ENCODE measurements around the gene NKAIN2.

Gene NKAIN2

DNA sequence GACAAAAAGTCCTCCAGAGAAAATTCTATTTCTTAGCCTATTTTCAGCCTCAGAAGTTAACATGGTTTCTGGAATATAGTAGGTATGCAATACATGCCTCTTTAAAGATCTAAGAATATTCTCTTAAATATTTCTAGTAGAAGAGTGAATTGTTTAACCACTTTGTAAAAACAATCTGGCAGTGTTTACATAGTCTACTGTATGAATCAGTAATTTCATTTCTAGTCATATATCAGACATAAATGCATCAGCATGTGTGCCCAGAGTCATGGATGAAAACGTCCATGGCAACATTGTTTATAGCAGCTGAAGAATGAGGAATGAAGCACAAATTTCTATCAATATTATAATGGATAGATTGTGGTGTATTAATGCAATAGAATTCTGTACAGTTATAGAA is 124.9 kb downstream of the NKAIN2 start:
- Histone ChIP-seq H3K9me3 (replicated peaks in 1 of 2; ENCODE audit: control insufficient read depth in 2 of 2, insufficient read depth in 1 of 2, low read depth in 1 of 2, low read length in 2 of 2) (no peaks in the 10 kb centered on the region), H2BK5ac (ENCODE audit: low read length) (no peak overlapping the region), H2AFZ (ENCODE audit: low read length) (no peak overlapping the region), H2BK120ac (ENCODE audit: low read depth, low read length) (no peak overlapping the region), H4K8ac (ENCODE audit: low read depth, low read length) (no peak overlapping the region), H2BK15ac (ENCODE audit: low read length) (no peak overlapping the region), H3K4ac (ENCODE audit: low read length) (no peak overlapping the region), H2AK5ac (ENCODE audit: low read depth, low read length) (no peak overlapping the region), H3K14ac (ENCODE audit: low read length) (no peak overlapping the region), H3K18ac (ENCODE audit: low read length) (no peak overlapping the region), H3K79me1 (ENCODE audit: low read depth, low read length) (no peaks in the 10 kb centered on the region), H3K27ac (replicated peaks; ENCODE audit: low read length) (no peak overlapping the region), H3K36me3 (replicated peaks in 1 of 2; ENCODE audit: control insufficient read depth in 2 of 2, insufficient read depth in 2 of 2, low read length in 2 of 2) (no peaks in the 10 kb centered on the region), H3K27me3 (ENCODE audit: control insufficient read depth in 3 of 3, insufficient read depth in 3 of 3, low read depth in 1 of 3, low read length in 3 of 3) (no peaks in the 10 kb centered on the region), H3K23ac (ENCODE audit: low read depth, low read length, poor library complexity) (no peak overlapping the region), H3K9ac (ENCODE audit: low read depth, low read length, poor library complexity) (no peak overlapping the region), H3K4me3 (ENCODE audit: low read length in 2 of 2) (no peak overlapping the region), H4K91ac (ENCODE audit: low read depth, low read length, poor library complexity) (no peak overlapping the region), H3K4me2 (ENCODE audit: insufficient read depth, low read length, poor library complexity, severe bottlenecking) (no peak overlapping the region), H3K4me1 (ENCODE audit: control insufficient read depth in 2 of 2, insufficient read depth in 1 of 2, low read depth in 1 of 2, low read length in 2 of 2) (peaks cover 0 to 4% of the 10 kb centered on the region in 2 donors), H2BK12ac (ENCODE audit: low read length) (no peak overlapping the region)
- no peak for DNase-seq (ENCODE audit: low spot score)
- WGBS, 2 donors (ENCODE audit: extremely low coverage in 2 of 2, insufficient read length in 2 of 2, insufficient replicate concordance in 1 of 2) = no CpG with 5 or more reads among the region's 1 CpG

DNA sequence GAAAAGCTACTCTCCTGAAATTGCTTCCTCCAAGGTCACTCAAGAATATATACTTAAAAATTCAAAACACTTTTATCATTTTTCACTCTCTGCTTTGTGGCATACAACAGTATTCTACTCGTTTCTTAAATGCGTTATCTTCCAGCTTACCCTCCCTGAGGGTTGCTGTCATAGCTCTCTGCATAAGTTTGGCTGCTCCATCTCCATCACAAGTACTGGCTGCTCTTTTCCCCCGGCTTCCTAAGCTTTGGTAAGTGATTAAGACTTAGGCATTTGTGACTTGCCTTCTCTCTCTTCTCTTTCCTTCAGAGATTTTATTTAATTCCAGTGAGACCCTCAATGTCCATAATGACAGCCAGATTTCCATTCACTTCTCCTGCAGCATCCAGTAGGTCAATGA is 128.3 kb downstream of the NKAIN2 start:
- no peak overlapping the region for H2BK15ac ChIP-seq (ENCODE audit: low read length)
- no peak overlapping the region for H2AFZ ChIP-seq (ENCODE audit: low read length)
- H2BK12ac ChIP-seq (ENCODE audit: low read length) = no peak overlapping the region
- H4K8ac ChIP-seq (ENCODE audit: low read depth, low read length) = no peak overlapping the region
- no CpG with 5 or more reads among the region's 3 CpGs for WGBS, 2 donors (ENCODE audit: extremely low coverage in 2 of 2, insufficient read length in 2 of 2, insufficient replicate concordance in 1 of 2)
- H3K27ac ChIP-seq (replicated peaks; ENCODE audit: low read length) = no peak overlapping the region
- no peak overlapping the region for H3K23ac ChIP-seq (ENCODE audit: low read depth, low read length, poor library complexity)
- H3K18ac ChIP-seq (ENCODE audit: low read length) = no peak overlapping the region
- no peak overlapping the region for H2BK120ac ChIP-seq (ENCODE audit: low read depth, low read length)
- H3K36me3 ChIP-seq (replicated peaks in 1 of 2; ENCODE audit: control insufficient read depth in 2 of 2, insufficient read depth in 2 of 2, low read length in 2 of 2) = no peaks in the 10 kb centered on the region
- H2BK5ac ChIP-seq (ENCODE audit: low read length) = no peak overlapping the region
- H3K9ac ChIP-seq (ENCODE audit: low read depth, low read length, poor library complexity) = no peak overlapping the region
- no peaks in the 10 kb centered on the region for H3K79me1 ChIP-seq (ENCODE audit: low read depth, low read length)
- no peak overlapping the region for H3K4ac ChIP-seq (ENCODE audit: low read length)
- no peaks in the 10 kb centered on the region for H3K9me3 ChIP-seq (replicated peaks in 1 of 2; ENCODE audit: control insufficient read depth in 2 of 2, insufficient read depth in 1 of 2, low read depth in 1 of 2, low read length in 2 of 2)
- H3K4me3 ChIP-seq (ENCODE audit: low read length in 2 of 2) = no peak overlapping the region
- H4K91ac ChIP-seq (ENCODE audit: low read depth, low read length, poor library complexity) = no peak overlapping the region
- no peaks in the 10 kb centered on the region for H3K27me3 ChIP-seq (ENCODE audit: control insufficient read depth in 3 of 3, insufficient read depth in 3 of 3, low read depth in 1 of 3, low read length in 3 of 3)
- H3K14ac ChIP-seq (ENCODE audit: low read length) = no peak overlapping the region
- no peak overlapping the region for H3K4me2 ChIP-seq (ENCODE audit: insufficient read depth, low read length, poor library complexity, severe bottlenecking)
- no peak overlapping the region for H2AK5ac ChIP-seq (ENCODE audit: low read depth, low read length)
- H3K4me1 ChIP-seq (ENCODE audit: control insufficient read depth in 2 of 2, insufficient read depth in 1 of 2, low read depth in 1 of 2, low read length in 2 of 2) = peaks cover 0 to 5% of the 10 kb centered on the region in 2 donors
- DNase-seq (ENCODE audit: low spot score) = no peak

DNA sequence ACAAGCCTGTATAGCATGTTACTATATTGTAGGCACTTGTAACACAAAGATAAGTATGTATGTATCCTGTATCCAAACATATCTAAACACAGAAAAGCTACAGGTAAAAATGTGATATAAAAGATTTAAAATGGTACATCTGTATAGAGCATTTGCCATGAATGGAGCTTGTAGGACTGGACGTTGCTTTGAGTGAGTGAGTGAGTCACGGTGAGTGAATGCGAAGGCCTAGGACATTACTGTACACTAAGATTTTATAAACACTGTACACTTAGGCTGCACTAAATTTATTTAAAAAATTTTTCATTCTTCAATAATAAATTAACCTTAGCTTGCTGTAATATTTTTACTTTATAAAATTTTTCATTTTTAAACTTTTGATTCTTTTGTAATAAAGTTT is 136.9 kb downstream of the NKAIN2 start:
- Histone ChIP-seq H3K14ac (ENCODE audit: low read length) (no peak overlapping the region), H2BK12ac (ENCODE audit: low read length) (no peak overlapping the region), H3K4me2 (ENCODE audit: insufficient read depth, low read length, poor library complexity, severe bottlenecking) (no peak overlapping the region), H3K18ac (ENCODE audit: low read length) (no peak overlapping the region), H3K9ac (ENCODE audit: low read depth, low read length, poor library complexity) (no peak overlapping the region), H2BK15ac (ENCODE audit: low read length) (no peak overlapping the region), H3K79me1 (ENCODE audit: low read depth, low read length) (no peaks in the 10 kb centered on the region), H3K36me3 (replicated peaks in 1 of 2; ENCODE audit: control insufficient read depth in 2 of 2, insufficient read depth in 2 of 2, low read length in 2 of 2) (no peaks in the 10 kb centered on the region), H2BK5ac (ENCODE audit: low read length) (no peak overlapping the region), H4K91ac (ENCODE audit: low read depth, low read length, poor library complexity) (no peak overlapping the region), H3K4ac (ENCODE audit: low read length) (no peak overlapping the region), H2BK120ac (ENCODE audit: low read depth, low read length) (no peak overlapping the region), H3K4me1 (ENCODE audit: control insufficient read depth in 2 of 2, insufficient read depth in 1 of 2, low read depth in 1 of 2, low read length in 2 of 2) (peaks cover 0 to 9% of the 10 kb centered on the region in 2 donors), H3K9me3 (replicated peaks in 1 of 2; ENCODE audit: control insufficient read depth in 2 of 2, insufficient read depth in 1 of 2, low read depth in 1 of 2, low read length in 2 of 2) (no peaks in the 10 kb centered on the region), H3K27me3 (ENCODE audit: control insufficient read depth in 3 of 3, insufficient read depth in 3 of 3, low read depth in 1 of 3, low read length in 3 of 3) (no peaks in the 10 kb centered on the region), H2AFZ (ENCODE audit: low read length) (no peak overlapping the region), H2AK5ac (ENCODE audit: low read depth, low read length) (no peak overlapping the region), H3K4me3 (ENCODE audit: low read length in 2 of 2) (no peak overlapping the region), H4K8ac (ENCODE audit: low read depth, low read length) (no peak overlapping the region), H3K23ac (ENCODE audit: low read depth, low read length, poor library complexity) (no peak overlapping the region), H3K27ac (replicated peaks; ENCODE audit: low read length) (no peak overlapping the region)
- WGBS, 2 donors (ENCODE audit: extremely low coverage in 2 of 2, insufficient read length in 2 of 2, insufficient replicate concordance in 1 of 2) = no CpG with 5 or more reads among the region's 3 CpGs
- DNase-seq (ENCODE audit: low spot score) = no peak

DNA sequence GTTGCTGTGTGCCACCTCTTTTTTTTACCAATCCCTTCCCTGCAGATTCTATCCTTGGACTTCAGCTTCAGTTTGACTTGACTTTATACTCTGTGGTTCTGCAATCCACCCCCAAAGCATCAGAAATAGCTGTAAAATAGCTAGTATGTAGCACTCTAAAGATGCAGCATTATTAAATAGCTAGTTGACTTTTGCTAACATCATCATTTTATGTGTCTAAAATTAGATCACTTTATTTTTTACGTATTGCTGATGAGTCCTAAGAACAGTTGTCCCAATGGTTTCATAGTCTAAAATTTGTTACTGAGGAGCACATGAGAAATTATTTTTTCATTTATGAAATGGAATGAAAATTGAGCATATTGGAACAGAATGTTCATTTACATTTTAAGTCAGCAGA is 138.2 kb downstream of the NKAIN2 start:
- Histone ChIP-seq H3K27ac (replicated peaks; ENCODE audit: low read length) (no peak overlapping the region), H2BK120ac (ENCODE audit: low read depth, low read length) (no peak overlapping the region), H3K9ac (ENCODE audit: low read depth, low read length, poor library complexity) (no peak overlapping the region), H3K14ac (ENCODE audit: low read length) (no peak overlapping the region), H3K27me3 (ENCODE audit: control insufficient read depth in 3 of 3, insufficient read depth in 3 of 3, low read depth in 1 of 3, low read length in 3 of 3) (no peaks in the 10 kb centered on the region), H3K79me1 (ENCODE audit: low read depth, low read length) (no peaks in the 10 kb centered on the region), H3K4me3 (ENCODE audit: low read length in 2 of 2) (no peak overlapping the region), H4K8ac (ENCODE audit: low read depth, low read length) (no peak overlapping the region), H3K23ac (ENCODE audit: low read depth, low read length, poor library complexity) (no peak overlapping the region), H3K4me1 (ENCODE audit: control insufficient read depth in 2 of 2, insufficient read depth in 1 of 2, low read depth in 1 of 2, low read length in 2 of 2) (peaks cover 2 to 13% of the 10 kb centered on the region in 2 donors), H3K4me2 (ENCODE audit: insufficient read depth, low read length, poor library complexity, severe bottlenecking) (no peak overlapping the region), H2BK12ac (ENCODE audit: low read length) (no peak overlapping the region), H2BK5ac (ENCODE audit: low read length) (no peak overlapping the region), H2BK15ac (ENCODE audit: low read length) (no peak overlapping the region), H3K4ac (ENCODE audit: low read length) (no peak overlapping the region), H3K9me3 (replicated peaks in 1 of 2; ENCODE audit: control insufficient read depth in 2 of 2, insufficient read depth in 1 of 2, low read depth in 1 of 2, low read length in 2 of 2) (no peaks in the 10 kb centered on the region), H2AFZ (ENCODE audit: low read length) (no peak overlapping the region), H3K36me3 (replicated peaks in 1 of 2; ENCODE audit: control insufficient read depth in 2 of 2, insufficient read depth in 2 of 2, low read length in 2 of 2) (no peaks in the 10 kb centered on the region), H2AK5ac (ENCODE audit: low read depth, low read length) (no peak overlapping the region), H3K18ac (ENCODE audit: low read length) (no peak overlapping the region), H4K91ac (ENCODE audit: low read depth, low read length, poor library complexity) (no peak overlapping the region)
- WGBS, 2 donors (ENCODE audit: extremely low coverage in 2 of 2, insufficient read length in 2 of 2, insufficient replicate concordance in 1 of 2) = no CpG with 5 or more reads among the region's 1 CpG
- no peak for DNase-seq (ENCODE audit: low spot score)
